Caco-2 (cell line): Measurements from ENCODE around the gene KLHL40. TPM values are rescaled to one million over a fixed set of nuclear protein-coding genes. Genes with fewer than 3 reads are reported as not detected.

ENCODE experiments used
- BruUV-seq: library from RNA; stranded (reverse); fragments of 400-500 nt; replicated peaks from 2 replicates; lab custom pipeline; 2021; lab: Mats Ljungman, UMichigan
- CTCF ChIA-PET: fragments of 300-600 bp; sonication (Branson Sonifier 250); formaldehyde crosslinking; loops from one replicate; lab custom pipeline; 2022; ENCODE audit warnings: antibody characterized with exemption; lab: Charles Lee
- POLR2A ChIA-PET: fragments of 300-600 bp; sonication (Branson Sonifier 250); formaldehyde crosslinking; loops from one replicate; lab custom pipeline; 2022; ENCODE audit warnings: antibody characterized with exemption; lab: Charles Lee
- DNase-seq, 2 experiments: peaks; one replicate each; pipeline versions ENCODE4 v3.0.0 to v3.0.0-alpha.2; 2020 to 2022
- H3K27me3 ChIP-seq: replicated peaks from 2 replicates; pipeline ENCODE4 v1.6.0; 2011; ENCODE audit warnings: low read length; ENCODE audit not compliant: control insufficient read depth, insufficient read depth
- H3K36me3 ChIP-seq: 2 replicates; pipeline ENCODE4 v1.5.1; 2011; ENCODE audit warnings: low read length; ENCODE audit not compliant: control insufficient read depth, insufficient read depth
- H3K4me1 ChIP-seq: fragments of 250-450 bp; sonication (Bioruptor Pico); 2 replicates; pipeline ENCODE4 v1.5.1; 2020; ENCODE audit warnings: mild to moderate bottlenecking
- H3K4me3 ChIP-seq: 2 replicates; pipeline ENCODE4 v1.5.1; 2011; ENCODE audit warnings: low read depth, mild to moderate bottlenecking, control low read depth, low read length
- H3K9me3 ChIP-seq: fragments of 250-450 bp; sonication (Bioruptor Pico); 2 replicates; pipeline ENCODE4 v1.5.1; 2020; ENCODE audit warnings: mild to moderate bottlenecking, moderate library complexity
- H3K27ac Mint-ChIP-seq: one replicate; pipeline ENCODE4 v1.8.0; 2022; ENCODE audit warnings: mixed read lengths; ENCODE audit not compliant: unreplicated experiment
- H3K27me3 Mint-ChIP-seq: one replicate; pipeline ENCODE4 v1.8.0; 2022; ENCODE audit warnings: mixed read lengths; ENCODE audit not compliant: insufficient read depth, unreplicated experiment
- H3K36me3 Mint-ChIP-seq: one replicate; pipeline ENCODE4 v1.8.0; 2022; ENCODE audit warnings: mild to moderate bottlenecking, mixed read lengths; ENCODE audit not compliant: insufficient read depth, unreplicated experiment
- H3K4me1 Mint-ChIP-seq: one replicate; pipeline ENCODE4 v1.8.0; 2022; ENCODE audit warnings: low read depth, mixed read lengths; ENCODE audit not compliant: unreplicated experiment
- H3K4me3 Mint-ChIP-seq: one replicate; pipeline ENCODE4 v1.8.0; 2022; ENCODE audit warnings: mild to moderate bottlenecking, moderate library complexity, mixed read lengths; ENCODE audit not compliant: unreplicated experiment
- H3K9me3 Mint-ChIP-seq: one replicate; pipeline ENCODE4 v1.8.0; 2022; ENCODE audit warnings: mixed read lengths; ENCODE audit not compliant: unreplicated experiment
- CTCF ChIP-seq, 2 experiments: fragments of 200-600 bp in 1 of 2; IDR thresholded peaks; 1 replicate in 1 of 2; 2 replicates in 1 of 2; pipeline versions ENCODE4 v1.5.1 to v1.8.0; 2011 to 2022; ENCODE audit warnings: antibody characterized with exemption in 1 of 2, control low read depth in 1 of 2, inconsistent platforms in 1 of 2, low read depth in 1 of 2, low read length in 1 of 2, mild to moderate bottlenecking in 1 of 2, moderate library complexity in 1 of 2; ENCODE audit not compliant: insufficient read depth in 1 of 2, severe bottlenecking in 1 of 2, unreplicated experiment in 1 of 2
- intact Hi-C: fragments of 100-400 bp; cut with micrococcal nuclease; formaldehyde crosslinking; loops from one replicate; pipeline ENCODE4 v1.10.0; 2022; ENCODE audit not compliant: unreplicated experiment
- total RNA-seq: library from RNA; stranded (reverse); gene quantifications from 2 replicates; pipeline ENCODE4 v1.2.3, GENCODE V29; 2022

The KLHL40 gene
- total RNA-seq, 1 experiment from 2014 or later: not detected

- H3K4me1 ChIP-seq: no peaks in the 10 kb centered on the region
- H3K27me3 ChIP-seq: no peaks in the 10 kb centered on the region; the same call in 1 of the 2 replicates
- H3K9me3 ChIP-seq: no peaks in the 10 kb centered on the region; the same call in 1 of the 2 replicates
- no peak for DNase-seq
- BruUV-seq: no TSS peak
- H3K27ac Mint-ChIP-seq: no peak overlapping the region
- TF ChIP-seq CTCF (IDR thresholded peaks at IDR 0.05; ENCODE audit: insufficient read depth in 1 of 2, low read depth in 1 of 2, low read length in 1 of 2, severe bottlenecking in 1 of 2, unreplicated experiment in 1 of 2): no peak
- H3K36me3 Mint-ChIP-seq: no peaks in the 10 kb centered on the region
- H3K36me3 ChIP-seq: no peaks in the 10 kb centered on the region
- intact Hi-C loops: no loop called here
- no peak overlapping the region for H3K4me3 ChIP-seq
- peaks cover 12% of the 10 kb centered on the region for H3K27me3 Mint-ChIP-seq
- ChIA-PET CTCF (no interaction called here), POLR2A (no interaction called here)
- H3K4me1 Mint-ChIP-seq: no peaks in the 10 kb centered on the region
- H3K4me3 Mint-ChIP-seq: no peak overlapping the region
- H3K9me3 Mint-ChIP-seq: peaks cover 9% of the 10 kb centered on the region
These were observed 12.3 kb upstream of the KLHL40 start for GRCh38 chr3:42673082-42673481.

- no peaks in the 10 kb centered on the region for H3K4me1 Mint-ChIP-seq
- no peak for TF ChIP-seq CTCF (IDR thresholded peaks at IDR 0.05; ENCODE audit: insufficient read depth in 1 of 2, low read depth in 1 of 2, low read length in 1 of 2, severe bottlenecking in 1 of 2, unreplicated experiment in 1 of 2)
- H3K27me3 ChIP-seq: no peaks in the 10 kb centered on the region; the same call in 1 of the 2 replicates
- no peaks in the 10 kb centered on the region; the same call in 1 of the 2 replicates for H3K9me3 ChIP-seq
- intact Hi-C loops: no loop called here
- H3K9me3 Mint-ChIP-seq: peaks cover 9% of the 10 kb centered on the region
- ChIA-PET POLR2A (no interaction called here), CTCF (no interaction called here)
- no peak for DNase-seq
- H3K36me3 ChIP-seq: no peaks in the 10 kb centered on the region
- no peak overlapping the region for H3K4me3 ChIP-seq
- no peak overlapping the region for H3K4me3 Mint-ChIP-seq
- no peaks in the 10 kb centered on the region for H3K36me3 Mint-ChIP-seq
- peaks cover 16% of the 10 kb centered on the region for H3K27me3 Mint-ChIP-seq
- H3K4me1 ChIP-seq: no peaks in the 10 kb centered on the region
- BruUV-seq: no TSS peak
- no peak overlapping the region for H3K27ac Mint-ChIP-seq
These were observed 11.2 kb upstream of the KLHL40 start for GRCh38 chr3:42674146-42674545.

- H3K27ac Mint-ChIP-seq: no peak overlapping the region
- no peaks in the 10 kb centered on the region for H3K36me3 ChIP-seq
- TF ChIP-seq CTCF (IDR thresholded peaks at IDR 0.05; ENCODE audit: insufficient read depth in 1 of 2, low read depth in 1 of 2, low read length in 1 of 2, severe bottlenecking in 1 of 2, unreplicated experiment in 1 of 2): no peak
- H3K9me3 ChIP-seq: no peaks in the 10 kb centered on the region; the same call in 1 of the 2 replicates
- H3K4me3 ChIP-seq: no peak overlapping the region
- DNase-seq: no peak
- POLR2A ChIA-PET: no interaction called here
- H3K27me3 ChIP-seq: no peaks in the 10 kb centered on the region; the same call in 1 of the 2 replicates
- peaks cover 16% of the 10 kb centered on the region for H3K27me3 Mint-ChIP-seq
- no TSS peak for BruUV-seq
- intact Hi-C loops: no loop called here
- CTCF ChIA-PET: no interaction called here
- no peaks in the 10 kb centered on the region for H3K36me3 Mint-ChIP-seq
- no peak overlapping the region for H3K4me3 Mint-ChIP-seq
- H3K4me1 ChIP-seq: no peaks in the 10 kb centered on the region
- no peaks in the 10 kb centered on the region for H3K4me1 Mint-ChIP-seq
- peaks cover 9% of the 10 kb centered on the region for H3K9me3 Mint-ChIP-seq
These were observed 9.4 kb upstream of the KLHL40 start for GRCh38 chr3:42675909-42676308.
